ENCODE measurements around the gene COL5A1.
A peak's percentile ranks its signal among the peaks of the same experiment; 100 is the strongest.

Gene COL5A1

DNA sequence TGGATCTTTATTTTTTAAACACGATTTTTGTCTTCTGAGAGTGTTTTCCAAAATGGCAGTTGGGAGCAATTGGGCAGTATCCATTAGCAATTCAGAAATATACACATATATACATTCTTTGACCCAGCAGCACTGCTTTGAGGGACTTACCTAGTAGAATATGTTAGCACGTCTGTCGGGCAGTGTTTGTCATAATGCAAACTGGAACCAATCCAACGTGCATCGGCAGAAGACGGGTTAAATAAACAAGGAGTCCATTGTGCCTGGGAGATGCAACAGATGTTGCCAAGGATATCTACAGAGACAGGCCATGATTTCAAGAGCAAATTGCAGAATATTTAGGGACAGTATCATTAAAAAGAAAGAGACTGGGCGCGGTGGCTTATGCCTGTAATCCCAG, 107.0 kb downstream of the COL5A1 start:
- DNase-seq: no peak

DNA sequence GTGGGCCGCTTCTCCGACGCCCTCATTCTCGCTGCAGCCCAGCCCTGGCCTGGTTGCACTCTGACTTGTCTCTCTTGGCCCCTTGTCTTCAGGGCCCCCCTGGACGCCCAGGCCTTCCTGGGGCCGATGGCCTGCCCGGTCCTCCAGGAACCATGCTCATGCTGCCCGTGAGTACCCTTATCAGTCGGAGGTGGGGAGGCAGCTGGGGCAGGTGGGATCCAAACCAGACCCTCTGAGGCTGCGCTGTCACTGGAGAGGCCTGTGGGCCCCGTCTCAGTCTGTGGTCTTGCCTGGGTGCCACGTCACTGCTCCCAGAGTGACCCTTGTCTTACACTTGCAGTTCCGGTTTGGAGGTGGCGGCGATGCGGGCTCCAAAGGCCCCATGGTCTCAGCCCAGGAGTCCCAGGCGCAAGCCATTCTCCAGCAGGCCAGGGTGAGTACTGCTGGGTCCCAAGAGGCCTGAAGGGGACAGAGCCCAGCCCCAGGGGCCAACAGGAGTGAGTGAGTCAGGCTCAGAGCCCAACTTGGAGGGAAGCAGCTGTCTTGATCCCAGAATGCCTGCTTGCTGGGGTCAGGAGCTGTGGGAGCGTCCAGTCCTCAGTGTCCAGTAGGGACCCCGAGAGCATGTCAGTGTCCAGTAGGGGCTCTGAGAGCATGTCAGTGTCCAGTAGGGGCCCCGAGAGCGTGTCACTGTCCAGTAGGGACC, 109.0 kb downstream of the COL5A1 start:
- DNase-seq: no peak

DNA sequence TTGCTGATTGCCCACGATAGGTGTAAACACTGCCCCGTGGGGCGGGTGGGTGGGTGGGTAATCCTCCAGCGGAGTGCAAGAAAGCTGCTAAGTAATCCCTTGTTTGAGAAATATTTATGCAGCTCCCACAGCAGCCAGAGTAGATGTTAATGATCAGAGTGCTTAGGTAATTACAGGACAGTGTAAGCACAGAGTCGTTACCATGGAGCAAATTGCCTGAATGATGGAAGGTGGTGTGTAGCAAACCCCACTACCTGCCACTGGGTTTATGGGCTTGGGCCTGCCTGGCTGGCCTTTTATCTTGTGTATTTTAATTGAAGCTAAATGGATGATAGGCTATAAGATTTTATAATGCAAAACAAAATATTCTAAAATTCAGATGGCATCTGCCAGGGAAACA, 110.0 kb downstream of the COL5A1 start:
- DNase-seq: peak; percentile 9

DNA sequence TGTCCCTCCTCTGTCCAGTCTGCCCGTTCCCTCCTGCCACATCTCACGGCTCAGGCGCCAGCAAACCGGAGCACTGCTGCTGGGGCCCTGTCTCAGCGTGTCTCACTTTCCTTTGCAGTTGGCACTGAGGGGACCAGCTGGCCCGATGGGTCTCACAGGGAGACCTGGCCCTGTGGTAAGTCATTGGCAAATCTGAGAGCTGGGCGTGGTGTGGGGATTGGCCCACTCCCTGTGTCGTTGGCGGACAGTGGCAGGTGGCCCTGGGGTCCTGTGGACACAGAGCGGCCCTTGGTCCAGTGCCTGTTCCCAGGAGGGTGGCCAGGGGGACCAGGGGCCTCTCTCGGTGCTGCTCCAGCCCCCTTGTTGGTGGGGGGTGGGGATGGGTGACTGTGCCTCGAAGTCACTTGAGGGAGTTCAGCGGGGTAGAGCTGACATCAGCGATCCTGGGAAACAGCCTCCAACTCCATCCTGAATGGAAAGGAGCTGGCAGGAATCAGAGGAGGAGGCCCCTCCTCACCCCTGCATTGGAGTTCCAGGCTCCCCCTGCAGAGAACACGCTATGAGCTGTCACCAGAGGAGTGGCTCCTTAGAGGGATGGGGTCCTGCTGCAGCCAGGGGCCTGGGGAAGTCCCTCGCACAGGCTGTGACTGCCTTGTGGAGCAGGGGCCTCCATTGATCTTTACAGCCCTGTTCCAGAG, 111.0 kb downstream of the COL5A1 start:
- DNase-seq: no peak

DNA sequence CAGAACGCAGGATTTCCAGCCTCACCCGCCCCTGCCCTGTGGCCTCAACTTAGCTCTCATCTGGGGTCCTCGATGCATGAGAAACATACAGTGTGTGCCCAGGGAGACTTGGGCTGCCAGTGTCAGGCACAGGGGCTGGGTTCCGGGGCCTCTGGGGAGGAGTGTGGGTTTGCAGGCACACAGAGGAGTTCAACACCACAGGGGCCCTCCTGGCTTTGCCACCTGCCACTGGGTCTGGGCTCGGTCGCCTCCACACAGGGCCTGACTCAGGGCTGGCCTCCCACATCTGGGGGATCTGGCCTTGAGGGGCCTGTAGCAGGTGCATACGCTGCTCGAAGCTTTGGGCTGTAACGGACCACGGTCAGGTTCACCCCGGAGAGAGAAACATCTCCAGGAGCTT, 111.6 kb downstream of the COL5A1 start:
- DNase-seq: no peak

DNA sequence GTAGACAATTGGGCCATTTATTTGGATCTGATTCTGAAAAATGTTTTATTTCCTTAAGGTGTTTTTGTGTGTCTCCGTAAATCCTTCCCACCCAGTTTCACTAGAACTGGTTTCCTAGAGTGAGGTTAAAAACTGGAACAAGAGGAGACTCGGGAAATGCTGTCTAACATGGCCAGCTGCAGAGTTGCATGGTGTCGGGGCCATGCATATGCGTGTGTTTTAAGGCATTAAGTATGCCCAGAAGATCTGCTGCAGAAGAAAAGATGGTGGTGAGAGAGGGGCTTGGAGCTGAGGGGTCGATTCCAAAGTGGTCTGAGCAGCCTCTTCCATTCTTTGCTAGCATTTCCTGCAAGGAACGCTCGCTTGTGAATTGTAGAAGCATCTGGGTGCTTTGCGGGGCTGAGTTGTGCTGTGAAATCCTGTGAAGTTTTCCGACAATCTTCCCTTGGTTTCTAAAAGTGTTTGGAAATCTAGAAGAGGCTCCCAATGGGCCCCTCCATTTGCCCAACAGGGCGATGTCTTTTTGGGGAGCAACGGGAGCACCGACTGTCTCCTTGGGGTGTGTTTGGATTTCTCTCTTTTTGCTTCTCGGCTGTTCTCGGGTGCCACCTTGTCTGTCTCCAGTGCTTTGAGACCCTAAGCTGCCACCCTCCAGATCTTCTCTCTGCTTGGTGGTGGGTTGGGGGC, 113.8 kb downstream of the COL5A1 start:
- no peak for DNase-seq

DNA sequence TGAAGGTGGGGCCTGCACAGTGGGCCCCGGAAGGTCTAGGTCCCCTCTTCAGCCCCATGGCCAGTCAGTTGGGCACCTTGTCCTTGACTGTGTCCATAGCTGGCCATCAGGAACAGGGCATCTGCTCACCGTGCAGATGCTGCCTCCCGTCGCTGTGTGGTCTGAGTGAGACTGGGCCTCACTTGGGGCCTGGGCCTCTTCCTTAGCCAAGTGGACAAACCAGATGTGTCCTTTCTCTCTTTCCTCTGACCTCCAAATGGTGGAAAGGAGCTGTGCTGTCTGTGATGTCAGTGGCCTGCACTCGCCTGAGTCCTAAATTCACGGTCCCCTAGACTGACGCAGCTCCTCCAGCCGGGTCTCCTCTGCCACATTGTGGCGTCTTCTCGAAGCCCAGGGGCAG, 114.5 kb downstream of the COL5A1 start:
- DNase-seq: no peak

DNA sequence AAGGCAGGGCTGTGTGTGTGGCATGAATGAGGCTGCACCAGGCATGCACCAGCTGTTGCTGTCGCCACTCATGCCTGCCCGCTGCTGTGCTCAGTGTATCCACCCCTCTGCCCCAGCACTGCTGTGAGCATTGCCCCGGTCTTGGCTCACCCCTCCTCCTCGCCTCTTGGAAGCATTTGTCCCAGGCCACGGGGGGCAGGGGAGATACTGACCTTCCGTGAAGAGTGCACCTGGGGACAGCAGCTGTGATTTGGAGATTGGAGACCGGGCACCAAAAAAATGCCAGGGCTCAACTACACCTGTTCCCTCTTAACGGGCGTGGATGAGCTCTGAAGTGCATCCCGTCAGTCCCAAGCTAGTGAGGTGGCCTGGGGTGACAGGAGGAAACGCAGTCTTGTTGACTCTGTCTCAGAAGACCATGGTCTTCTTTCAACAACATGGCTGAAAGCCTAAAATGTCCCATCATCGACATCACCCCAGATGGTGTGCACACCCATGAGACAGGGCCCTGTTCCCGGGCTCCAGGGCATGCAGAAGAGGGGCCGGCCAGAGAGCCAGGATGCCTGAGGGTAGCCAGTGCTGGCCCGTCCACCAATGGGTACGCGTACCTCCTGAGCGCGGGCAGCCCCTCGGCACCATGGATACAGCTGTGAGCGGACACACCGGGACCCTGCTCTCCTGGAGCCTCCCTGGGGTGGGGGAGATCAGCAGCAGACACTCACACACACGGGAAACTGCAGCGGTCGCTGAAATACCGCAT, 115.8 kb downstream of the COL5A1 start:
- DNase-seq: no peak

DNA sequence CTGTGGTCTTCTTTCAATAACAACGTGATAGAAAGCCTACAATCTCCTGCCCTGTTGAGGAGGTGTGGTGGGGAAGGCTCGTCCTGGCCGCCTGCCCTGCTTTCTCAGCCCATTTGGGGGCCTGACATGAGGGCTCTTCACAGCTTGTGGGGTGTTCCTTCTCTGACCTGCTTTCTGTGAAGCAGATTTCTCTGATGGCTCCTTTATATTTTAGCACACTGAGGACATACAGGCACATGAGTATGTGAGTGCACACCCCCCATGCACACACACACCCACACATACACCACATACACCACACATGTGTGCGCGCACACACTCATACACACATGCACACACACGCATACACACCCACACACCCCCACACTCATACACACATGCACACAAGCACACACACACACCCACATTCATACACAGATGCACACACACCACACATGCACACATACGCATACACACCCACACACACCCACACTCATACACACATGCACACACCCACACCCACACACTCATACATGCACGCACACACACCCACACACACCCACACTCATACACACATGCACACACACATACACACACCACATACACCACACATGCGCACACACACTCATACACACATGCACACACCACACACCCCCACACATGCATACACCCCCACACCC, 117.5 kb downstream of the COL5A1 start:
- no peak for DNase-seq

DNA sequence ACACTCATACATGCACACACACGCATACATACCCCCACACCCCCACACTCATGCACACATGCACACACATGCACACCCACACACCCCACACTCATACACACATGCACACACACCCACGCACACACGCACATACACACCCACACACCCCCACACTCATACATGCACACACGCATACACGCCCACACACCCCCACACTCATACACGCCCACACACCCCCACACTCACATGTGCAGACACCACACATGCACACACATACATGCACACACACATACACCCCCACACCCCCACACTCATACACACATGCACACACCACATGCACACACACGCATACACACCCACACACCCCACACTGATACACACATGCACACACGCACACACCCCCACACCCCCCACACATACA, 118.3 kb downstream of the COL5A1 start:
- no peak for DNase-seq

DNA sequence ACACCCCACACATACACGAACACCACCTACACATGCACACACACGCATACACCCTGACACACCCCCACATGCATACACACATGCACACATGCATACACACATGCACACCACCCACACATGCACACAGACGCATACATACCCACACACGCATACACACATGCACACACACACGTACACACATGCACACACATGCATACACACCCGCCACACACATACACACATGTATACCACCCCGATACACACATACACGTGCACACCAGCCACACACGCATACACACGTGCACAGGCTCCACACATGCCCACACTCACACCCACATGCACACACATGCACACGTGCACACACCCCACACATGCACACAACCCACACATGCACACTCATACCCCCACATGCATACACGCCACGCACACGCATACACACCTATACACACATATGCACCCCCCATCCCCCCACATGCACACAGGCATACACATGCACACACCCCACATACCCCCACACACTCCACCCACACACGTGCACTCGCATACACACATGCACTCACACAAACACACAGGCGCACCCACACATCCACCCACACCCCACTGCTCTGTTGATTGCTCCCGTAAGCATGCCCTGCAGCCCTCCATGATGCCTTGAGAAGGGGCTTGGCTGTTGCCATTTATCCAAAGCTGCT, 119.3 kb downstream of the COL5A1 start:
- no peak for DNase-seq

DNA sequence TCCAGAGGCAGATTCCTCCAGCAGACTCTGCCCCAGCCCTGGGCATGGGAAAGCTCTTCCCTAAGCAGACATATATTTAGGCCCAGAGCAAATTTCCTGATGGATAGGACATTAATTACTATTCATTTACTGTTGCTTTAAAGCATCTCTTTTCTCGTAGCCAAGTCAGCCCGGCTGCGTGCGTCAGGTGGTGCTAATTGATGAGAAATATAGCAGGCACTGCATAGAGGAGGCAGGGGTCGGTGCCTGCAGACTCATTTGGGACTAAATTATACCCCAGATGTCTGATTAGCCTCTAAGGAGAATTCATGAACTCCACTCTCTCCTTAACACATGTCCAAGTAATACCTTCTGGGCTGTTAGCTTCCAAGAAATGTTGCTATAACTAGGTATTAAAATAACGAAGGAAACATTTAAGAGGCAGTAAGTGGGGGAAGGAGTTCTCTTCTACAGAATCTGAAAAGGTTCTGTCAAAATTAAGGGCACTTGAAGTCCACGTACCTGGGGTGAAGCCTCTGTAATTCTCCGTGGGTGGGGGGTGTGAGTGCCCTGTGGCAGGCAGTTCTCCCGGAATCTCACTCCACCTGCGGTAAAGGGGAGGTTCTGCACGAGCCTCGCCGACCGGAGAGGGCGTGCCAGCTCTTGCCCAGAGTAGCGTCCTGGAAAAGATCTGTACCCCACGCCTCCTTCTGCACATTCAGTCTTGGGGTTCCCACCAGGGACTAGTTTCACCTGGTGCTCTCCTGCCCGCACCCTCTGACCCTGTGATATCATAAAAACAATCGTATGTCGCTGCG, 123.1 kb downstream of the COL5A1 start:
- DNase-seq: no peak

DNA sequence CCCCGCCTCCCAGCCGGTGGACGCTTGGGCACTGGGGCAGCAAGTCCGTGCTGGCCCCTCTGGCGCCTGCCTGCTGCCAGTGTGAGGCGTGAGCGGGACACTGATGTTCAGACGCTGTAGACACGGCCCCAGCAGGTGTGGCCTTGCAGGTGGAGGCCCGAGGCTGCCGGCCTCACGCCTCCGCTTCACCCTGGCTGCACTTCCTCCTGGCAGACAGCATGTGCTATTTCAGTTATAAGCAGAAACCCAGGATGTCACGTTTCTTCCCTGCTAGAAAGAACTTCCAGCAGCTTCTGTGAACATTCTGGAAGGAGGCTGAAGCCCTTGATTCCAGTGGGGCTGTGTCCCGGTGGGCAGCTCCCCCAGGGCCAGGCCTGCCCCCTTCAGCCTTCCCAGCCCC, 124.2 kb downstream of the COL5A1 start:
- DNase-seq: no peak

DNA sequence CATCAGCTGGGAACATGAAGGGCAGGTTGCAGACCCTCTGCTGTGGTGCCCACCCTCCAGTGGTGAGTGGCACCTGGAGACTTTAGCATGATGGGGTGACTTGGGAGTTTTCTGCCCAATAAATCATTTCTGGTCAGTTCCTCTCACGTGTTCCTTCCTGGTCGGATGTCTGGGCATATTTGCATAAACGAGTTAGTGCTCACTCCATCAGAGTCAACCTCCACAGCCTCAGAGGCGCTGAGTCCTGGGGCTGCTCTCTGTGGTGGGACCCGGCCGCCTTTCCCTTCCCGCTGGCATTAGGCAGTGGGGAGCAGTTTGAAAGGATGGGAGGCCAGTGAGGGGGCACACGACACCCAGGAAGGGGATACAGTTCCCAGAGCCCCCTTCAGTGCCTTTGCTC, 125.0 kb downstream of the COL5A1 start:
- no peak for DNase-seq

DNA sequence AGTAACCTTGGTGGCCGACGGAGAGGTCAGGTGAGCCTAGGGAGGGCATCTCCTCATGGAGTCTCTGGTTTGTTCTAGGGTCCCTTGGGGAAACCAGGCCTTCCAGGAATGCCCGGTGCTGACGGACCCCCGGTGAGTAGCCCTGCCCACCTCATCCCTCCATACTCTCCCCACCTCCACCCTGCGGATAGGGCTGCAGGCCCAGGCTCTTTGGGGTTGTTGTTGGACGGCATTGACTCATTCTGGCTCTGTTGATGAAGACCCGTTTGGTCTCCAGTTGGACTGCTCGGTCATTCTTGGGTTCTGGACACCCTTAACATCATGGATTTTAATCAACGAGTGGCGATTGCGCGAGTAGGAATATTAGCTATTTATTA, 126.7 kb downstream of the COL5A1 start:
- DNase-seq: no peak

DNA sequence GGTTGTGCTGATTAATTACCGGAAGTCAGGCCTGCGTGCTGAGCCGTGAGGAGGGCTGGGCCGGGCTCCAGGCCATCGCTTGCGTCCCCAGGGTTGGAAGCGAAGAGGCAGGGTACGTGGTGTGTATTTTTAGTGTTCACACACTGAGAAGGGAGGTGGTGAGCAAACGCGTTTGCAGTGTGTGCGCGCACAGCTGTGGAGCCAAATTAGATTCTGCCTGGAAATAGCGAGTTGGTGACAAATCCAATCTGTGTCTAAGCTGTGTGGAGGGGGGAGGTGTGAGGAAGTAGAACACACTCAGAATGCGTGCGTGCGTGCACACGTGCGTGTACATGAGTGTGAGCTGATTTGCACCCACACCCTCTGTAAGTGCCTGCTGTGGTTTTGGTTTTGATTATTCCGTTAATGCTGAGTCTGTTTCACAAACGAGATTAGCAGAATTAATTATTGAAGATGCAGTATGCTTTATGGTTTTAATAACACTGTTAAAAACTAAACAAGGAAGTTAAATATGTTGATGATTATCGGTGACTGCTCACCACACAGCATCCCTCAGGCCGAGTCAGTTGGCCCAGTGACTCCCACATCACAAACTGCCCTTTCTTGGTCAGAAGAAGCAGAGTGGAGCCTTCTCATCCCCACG, 127.2 kb downstream of the COL5A1 start:
- DNase-seq: no peak

DNA sequence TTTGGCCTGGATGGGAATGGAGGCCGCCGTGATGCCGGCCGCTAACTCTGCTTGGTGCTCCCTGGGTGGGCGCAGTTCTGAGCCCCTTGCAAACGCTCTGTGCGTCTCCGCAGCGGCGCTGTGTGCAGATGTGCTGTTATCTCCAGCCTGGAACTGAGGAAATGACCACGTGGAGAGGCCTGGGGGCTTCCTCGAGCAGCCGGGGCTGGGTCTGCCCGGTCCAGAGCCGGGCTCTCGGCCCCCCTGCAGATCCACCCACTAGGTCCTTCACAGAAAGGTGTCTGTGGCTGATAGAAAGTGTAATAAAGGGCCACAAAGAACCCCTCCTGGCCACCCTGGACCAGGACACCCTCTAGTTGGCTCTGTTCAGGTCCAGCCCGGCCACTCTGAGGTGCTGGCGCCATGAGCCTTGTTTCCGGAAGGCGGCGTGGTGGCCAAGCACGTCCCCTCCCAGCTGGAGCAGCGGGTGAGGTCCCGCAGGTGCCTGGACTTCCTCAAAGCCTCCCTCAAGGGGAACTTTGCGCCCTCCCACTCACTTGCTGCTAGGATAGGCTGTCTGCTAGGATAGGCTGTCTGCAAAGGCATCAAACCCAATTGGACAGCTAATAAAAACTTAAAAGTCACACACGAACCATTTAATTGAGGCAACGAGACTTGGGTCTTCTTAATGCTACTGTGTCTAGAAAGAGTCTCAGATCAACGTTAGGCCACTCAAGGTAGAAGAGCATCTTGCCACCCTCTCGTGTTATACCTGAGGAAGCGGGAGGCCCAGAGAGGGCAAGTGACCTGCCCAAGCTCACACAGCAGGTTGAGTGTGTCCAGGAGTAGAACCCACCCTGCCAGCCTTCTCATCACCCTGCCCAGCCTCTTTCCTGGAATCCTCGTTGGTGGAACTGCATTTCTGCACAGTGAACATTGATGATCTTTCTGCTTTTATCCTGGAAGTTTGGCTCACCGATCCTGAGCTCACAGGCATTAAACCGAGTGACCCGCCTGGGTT, 129.7 kb downstream of the COL5A1 start:
- DNase-seq: no peak

DNA sequence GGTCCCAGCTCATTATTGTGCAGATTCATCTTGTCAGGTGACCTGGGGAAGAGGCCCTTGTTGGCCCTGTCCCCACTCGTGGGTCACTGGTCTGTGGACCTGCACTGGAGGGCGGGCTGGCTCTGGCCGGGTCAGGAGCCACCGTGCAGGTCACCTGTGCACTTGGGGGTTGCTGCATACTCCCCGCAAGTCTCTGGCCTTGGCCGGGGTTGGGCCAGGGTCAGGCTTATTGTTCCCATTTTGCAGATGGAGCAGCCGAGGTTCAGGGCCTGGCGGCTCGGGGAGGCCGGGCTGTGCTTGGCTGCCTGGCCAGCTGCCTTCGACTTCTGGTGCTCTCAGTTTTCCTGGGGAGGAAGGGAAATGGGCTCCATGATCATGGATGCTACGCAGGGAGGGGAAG, 130.7 kb downstream of the COL5A1 start:
- no peak for DNase-seq

DNA sequence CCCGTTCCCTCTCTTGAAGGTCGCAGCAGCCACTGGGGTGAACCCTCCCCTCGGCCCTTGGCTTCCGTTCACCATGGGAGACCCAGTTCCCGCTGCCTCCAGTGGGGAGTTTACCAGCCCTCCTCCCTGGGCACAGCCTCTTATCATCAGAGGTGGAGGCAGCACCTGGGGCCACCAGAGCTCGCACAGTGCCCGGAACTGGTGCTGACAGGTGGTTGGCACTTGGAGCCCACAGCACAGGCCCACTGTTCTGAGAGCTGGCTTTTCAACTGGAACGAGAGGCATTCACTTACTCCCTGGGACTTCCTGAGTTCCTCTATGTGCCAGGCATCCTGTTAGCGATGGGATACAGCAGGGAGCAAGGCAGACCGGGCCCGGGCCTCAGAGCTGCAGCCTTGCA, 132.2 kb downstream of the COL5A1 start:
- DNase-seq: no peak

DNA sequence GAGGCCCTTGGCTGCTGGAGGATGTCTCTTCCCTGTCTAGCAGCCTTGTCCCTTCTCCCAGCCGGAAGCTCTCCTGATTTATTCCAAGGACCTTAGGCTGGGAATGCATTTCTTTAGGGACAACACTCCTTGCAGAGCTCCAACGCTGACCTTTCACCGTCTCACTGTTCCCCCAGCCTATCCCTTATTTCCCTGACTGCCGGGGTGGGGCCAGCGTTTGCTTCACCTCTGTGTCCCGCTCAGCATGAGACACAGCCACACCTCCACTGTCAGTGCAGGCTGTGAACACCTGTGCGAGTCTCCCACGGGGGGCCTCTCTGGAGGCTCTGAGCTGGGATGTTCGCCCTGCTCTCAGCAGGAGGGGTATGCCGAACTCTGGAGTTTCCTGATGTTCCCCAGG, 132.8 kb downstream of the COL5A1 start:
- DNase-seq: no peak

Data from NCI-H1417 treated with DMSO at 0.1 percent for 48 hours (cell line).